Hindlimb muscle (tissue), 1 donor: ENCODE data around the gene SORCS1. TPM values are rescaled to one million over a fixed set of nuclear protein-coding genes. Genes with fewer than 3 reads are reported as not detected.
A peak's percentile ranks its signal among the peaks of the same experiment; 100 is the strongest.

Source experiments
- DNase-seq: peaks from one replicate; pipeline ENCODE4 v3.0.0-alpha.2; 2013
- polyA plus RNA-seq: library from polyadenylated mRNA; unstranded; fragments of 120-200 nt; gene quantifications from one replicate; pipeline ENCODE4 v1.2.1, GENCODE V29; 2013; ENCODE audit not compliant: insufficient read length

SORCS1 gene
- polyA plus RNA-seq, 1 donor, result 4.7 TPM

DNA sequence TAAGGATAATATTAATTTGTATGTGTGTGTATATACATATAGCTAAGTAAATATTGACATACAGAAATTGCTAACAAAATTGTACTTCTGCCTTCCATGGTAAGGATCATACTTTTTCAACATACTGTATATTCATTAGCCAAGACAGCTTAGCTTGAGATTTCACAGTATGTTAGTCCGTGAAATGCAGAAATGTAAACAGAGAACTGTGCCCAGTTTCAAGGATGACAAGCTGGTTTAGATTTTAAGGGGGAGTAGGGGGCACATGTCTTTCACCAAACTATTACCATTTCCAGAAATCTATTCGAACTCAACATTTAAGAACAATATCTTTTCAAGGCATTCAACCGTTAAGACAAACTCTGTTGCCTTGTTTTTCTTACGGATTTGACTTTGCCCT lies 182.2 kb downstream of the SORCS1 start:
- no peak for DNase-seq

DNA sequence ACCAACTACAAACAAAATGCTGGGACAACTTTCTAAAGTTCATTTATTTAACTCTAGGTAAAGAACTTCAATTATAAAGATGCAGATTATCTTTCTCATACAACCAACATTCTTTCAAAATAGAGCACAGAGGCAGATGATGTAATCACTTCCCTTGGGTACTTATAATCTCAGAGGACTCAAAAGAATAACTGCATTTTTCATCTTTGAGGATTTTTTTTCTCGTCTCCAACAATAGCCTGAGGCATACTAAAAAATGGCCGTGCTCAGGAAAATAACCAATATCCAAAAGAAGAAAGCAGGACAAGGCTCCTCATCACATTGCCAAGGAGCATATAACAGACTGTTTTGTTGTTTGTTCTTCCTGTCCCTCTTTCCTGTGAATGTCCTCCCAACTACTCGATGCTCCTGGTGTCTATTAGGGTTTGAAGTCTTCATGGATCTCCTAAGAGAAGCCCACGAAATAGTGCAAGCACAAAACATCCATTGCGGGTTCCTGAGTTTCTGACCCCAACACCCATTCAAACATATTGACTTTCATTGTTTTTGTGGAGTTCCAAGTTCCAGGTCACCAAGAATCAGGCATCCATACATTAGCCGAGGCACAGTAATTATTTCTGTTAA lies 182.9 kb downstream of the SORCS1 start:
- DNase-seq, result no peak

DNA sequence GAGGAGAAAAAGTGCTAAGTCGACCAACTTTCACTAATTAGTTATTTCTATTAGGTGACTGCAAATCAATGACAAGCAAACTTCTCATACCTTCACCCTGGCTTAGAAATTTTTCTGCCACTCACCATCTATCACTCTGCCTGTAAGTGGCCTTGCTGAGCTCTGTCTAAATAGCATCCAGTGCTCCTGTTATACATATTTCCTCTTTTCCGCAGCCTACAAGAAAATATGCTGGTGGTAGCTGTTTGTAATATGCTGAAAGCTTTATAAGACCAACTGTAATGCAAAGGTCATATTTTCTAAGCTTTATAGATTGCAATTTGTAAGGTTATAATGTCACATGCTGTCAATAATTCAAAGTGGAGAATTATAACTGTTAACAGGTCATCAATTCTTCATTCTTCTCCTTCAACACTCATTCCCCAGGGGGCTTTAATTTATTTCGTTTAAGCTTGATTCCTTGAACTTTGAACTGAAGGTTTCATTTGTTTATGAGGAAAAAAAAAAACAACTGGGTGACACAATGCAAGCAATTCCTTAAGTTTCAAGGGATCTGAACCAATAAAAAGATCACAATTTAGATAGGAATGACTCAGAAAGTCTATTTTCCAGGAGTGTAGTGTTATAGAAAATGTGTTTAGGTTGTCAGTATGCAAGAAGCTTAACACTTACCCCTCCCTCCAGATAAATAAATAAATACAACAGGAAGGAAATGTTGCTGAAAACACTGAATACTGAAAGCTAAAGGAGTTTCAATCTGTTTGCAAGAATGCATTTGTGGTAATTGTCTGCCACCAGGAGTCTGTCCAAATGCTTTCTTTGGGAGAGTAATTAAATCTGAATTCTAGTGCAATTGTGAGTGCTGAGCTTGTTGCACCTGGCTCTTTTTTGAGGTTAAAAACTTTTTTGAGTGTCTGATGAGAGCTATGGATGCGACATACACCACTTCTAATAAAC lies 183.7 kb downstream of the SORCS1 start:
- no peak for DNase-seq

DNA sequence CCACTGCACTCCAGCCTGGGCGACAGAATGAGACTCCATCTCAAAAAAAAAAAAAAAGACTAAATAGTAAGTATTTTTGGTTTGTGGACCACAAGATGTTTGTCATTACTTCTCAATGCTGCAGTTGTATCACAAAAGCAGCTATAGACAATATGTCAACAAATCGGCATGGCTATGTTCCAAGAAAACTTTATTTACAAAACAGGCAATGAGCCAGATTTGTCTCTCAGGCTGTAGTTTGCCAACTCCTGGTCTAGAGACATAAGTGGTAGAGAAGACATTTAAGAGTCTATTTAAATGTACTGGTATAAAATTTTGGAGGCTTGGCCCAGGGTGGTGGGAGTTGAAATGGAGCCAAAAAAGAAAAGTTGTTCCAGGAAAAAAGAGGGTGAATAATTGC lies 185.8 kb downstream of the SORCS1 start:
- no peak for DNase-seq

DNA sequence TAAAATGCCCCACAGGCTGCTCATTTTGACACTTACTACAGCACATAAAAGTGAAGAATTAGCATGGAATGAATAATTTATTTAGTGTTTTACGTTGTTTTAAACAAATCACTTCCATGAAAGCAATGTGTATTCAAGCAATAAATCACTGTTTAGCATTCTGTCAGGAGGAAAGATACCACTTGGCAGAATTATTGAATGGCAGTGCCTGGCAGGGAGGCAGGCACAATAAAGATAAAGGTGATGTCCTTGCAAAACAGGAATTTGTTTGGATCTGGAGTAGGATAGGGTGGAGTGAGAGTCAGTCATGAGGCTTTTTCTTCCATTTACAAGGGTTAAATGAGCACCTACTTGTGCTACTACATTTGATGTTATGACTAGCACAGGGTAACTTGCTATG lies 190.8 kb downstream of the SORCS1 start:
- no peak for DNase-seq

DNA sequence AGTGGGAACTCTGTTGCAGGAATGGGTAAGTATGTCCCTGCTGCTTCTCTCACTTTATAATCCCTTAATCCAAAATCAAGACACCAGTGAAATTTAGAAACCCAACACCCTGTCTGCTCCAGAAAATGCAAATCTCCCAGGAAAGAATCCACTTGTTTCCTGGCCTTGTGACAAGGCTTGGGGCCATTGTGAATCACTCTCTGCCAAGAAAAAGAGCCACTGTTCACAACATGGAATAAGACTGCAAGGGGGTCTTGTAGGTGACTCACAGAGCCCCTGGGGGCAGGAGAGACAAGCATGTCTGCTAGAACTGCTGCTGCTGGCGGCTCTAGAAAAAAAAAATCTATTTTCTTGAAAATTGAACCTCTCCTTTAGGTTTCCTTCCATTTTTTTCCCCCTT lies 191.2 kb downstream of the SORCS1 start:
- DNase-seq, result no peak

DNA sequence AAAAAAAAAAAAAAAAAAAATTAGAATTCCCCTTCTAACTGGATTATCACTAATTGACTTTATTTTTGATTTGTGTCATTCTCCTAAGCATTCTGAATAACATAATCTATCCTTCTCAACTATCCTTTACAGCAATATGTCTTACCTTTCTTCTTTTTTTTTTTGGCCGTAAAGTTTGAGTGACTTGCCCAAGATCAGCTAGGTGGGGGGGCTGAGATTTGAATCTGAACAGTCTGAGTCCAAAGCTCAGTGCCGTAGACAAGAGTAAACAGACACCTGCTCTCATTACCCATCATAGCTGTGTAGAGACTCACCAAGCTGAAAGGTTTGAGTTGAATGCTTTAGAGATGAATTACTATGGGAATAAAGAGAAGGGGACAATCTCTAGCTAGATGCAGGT lies 192.1 kb downstream of the SORCS1 start:
- DNase-seq, result no peak

DNA sequence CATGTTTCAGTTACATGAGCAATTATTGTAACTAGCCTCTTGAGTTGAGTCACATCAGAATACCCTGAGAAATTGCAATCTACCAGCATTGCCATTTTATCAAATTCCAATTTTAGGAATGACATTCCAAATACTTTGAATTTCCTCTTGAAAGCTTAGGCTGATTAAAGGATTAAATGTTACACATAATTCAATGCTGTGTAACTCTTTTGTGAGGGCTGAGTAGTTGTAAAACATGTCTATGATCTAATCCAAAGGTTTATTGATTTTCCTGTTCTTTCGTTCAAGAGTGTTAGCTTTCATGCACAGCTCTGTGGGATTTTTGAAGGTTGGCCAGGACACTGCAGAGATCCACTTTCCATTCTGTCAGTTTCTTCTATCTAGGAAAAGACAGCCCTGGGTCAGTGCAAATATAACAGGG lies 193.1 kb downstream of the SORCS1 start:
- peak; percentile 20 for DNase-seq

DNA sequence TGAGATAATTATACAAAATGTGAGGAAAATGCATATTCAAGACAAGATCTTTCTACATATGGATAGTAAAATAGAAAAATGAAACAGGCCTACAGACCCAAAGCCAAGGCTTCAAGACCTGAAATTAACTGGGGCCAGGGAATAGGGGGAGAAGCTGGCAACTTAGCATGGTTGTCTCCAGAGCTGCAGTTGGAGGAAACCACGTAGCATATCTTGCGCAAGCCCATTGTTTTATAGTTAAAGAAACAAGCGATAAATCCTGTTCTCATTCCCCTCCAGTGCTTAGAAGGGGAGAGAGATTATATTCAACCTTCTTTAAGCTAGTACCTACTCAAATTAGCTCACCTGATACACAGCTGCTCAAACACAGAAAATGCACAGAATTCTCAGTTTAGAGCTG lies 197.1 kb downstream of the SORCS1 start:
- no peak for DNase-seq

DNA sequence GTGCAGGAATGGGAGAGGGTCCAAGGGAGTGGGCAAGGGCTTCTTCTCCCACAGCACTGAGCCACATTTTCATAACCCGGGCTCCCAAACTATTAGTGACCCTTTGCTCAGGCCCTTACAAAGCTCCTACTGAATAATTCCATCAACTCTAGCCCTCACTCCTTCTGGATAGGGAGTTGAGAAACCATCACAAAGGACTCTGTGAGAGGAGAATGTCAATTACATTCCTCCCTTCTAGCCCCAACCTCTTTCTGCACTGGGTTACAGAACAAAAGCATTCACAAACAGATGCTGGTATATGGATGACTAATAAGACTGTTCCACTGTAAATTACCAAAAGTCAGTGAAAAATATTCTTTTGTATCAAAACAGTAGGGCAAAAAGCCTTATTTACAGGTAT lies 203.7 kb downstream of the SORCS1 start:
- DNase-seq, result no peak

DNA sequence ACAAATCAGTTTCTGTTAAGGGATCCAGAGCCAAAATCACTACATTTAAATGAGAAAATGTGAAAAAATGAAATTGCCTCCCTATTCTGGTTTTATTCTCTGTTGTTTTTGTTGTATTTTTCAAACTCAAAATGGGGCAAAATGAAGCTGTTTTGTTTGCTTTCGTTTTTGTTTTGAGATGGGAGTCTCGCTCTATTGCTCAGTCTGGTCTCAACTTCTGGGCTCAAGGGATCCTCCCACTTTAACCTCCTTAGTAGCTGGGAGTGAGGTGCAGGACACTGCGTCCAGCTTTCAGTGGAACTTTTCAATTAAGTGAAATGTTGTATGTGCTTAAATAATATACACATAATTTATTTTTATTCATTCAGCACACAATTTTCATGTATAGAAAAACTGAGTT lies 205.0 kb downstream of the SORCS1 start:
- DNase-seq, result no peak

DNA sequence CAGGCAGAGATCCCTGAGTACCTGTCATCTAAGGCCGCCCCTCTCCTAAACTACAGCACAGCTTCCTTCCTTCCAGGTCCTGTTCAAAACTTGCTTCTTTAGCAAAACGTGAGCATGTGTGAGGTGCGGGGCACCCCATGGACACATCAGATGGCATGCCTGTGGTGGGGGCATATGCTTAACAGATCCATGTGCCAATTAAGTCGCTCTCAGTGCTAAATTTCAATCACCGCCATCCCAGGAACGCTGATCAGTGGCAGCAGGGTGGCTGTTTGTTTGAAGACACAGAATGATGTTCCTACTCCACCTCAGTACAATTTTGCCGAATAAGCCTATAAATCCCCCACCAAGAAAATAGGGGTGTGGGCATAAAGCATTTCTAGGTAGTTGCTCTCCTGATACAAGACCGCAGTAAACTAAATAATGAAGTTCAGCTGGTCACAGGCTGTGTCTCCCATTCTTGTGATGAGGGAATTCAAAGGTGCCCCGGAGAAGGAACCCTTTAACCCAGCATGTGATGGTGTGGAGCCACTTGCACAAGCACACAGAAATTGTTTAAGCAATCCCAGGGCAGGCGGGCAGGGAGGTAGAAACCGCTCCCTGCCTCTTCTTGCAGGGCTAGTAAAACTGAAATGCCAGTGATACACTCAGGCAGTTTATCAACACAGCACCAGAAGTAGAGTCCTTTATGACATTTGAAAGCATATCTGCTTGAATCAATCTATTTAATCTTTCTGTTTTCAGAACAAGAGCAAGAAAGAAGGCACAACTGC lies 205.7 kb downstream of the SORCS1 start:
- no peak for DNase-seq

DNA sequence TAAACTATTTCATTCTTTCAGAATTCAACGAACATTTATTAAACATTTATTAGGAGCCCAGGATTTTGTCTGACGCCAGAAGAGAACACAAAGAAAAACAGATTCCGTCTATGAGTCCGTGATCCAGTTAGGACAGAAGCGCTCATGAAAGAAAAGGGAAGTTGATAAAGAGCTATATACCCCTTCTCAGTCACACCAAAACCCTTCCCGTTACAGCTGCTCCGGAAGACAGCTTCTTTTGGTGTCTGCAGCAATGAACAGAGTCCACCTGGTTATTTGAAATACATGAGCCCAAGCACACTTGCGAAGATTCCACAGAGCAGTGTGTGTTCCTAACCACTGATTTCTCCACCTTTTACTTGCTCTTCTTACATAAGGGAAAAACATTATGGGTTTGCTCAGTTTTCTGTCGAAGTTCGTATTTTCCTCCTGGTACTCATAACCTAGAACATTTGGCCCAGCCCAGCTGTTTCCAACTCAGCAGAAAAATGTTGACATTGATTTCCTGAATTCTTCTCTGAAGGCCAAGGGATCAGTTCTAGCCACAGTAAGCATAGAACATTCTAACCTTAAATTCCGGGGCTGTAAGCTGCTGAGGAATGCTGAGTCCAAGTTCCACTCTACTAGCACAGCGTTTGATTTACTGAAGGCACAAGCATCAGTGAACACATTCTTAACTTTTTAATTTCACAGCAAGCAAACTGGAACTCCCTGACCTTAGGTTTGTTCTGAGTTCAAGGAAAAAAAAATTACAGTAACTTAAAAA lies 206.5 kb downstream of the SORCS1 start:
- DNase-seq, result no peak

DNA sequence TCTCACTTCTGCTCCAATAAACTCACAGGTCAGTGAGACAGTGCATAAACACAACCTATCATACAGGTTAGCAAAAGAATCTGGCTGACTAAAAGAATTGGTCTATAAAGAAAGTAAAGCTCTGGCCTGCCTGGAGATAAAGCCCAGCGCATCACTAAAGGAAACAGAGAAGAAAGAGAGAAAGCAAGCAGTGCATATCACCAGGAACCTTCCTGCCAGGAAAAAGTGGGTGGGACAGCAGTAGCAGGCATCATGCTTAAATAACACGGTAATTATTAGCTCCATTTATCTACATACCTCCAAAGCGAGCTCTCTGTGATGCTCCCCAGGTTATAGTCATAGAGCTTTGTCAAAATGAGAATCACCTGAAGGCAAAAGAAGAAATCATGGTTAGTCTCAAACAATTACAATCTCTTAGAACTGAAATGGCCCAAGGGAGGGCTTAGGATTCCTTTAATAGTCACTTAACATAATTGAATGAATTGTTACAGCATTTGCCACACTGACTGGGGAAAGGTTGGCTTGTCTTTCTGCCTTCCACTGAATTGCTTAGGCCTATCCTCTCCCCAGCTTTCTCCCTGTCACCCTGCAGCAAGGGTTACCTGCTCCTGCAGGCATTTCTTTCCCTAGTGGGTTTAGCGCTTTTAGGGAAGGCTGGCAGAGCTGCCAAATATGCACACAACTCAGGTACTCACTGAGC lies 208.1 kb downstream of the SORCS1 start:
- DNase-seq, result no peak

DNA sequence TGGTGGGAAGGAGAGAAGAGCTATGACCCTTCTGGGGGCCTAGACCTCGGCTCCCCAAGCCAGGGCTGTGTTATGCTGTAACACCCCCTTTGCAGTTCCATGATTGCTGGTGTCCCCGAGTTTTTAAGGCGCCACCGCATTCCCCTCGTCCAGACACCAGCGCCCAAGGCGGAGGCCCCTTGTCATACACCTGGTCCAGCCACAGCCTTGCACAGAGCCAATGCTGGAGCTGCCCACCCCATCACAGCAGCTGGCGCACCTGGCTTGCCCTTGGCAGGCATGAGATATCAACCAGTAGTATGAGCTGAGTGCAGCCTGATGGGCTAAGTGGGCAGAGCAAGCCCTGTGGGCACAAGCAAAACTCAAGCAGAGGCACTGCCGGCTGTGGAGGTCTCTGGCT lies 209.4 kb downstream of the SORCS1 start:
- no peak for DNase-seq

DNA sequence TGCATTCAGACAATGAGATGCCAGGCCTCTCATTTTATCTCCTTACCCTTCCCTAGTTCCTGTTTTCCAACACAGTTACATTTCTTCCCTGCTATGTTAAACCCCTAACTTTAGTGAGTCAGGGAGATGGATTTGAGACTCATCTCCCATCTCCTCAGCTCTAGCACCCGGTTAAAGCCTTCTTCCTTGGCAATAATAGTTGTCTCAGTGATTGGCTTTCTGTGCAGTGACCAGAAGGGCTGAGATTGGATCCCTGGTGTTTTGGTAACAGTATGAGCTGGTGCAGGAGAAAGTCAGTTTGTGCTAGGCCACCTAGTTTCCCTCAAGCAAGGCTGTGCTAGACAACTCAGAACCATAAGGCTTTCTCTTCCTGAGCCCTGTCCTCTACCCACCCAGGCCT lies 212.5 kb downstream of the SORCS1 start:
- no peak for DNase-seq

DNA sequence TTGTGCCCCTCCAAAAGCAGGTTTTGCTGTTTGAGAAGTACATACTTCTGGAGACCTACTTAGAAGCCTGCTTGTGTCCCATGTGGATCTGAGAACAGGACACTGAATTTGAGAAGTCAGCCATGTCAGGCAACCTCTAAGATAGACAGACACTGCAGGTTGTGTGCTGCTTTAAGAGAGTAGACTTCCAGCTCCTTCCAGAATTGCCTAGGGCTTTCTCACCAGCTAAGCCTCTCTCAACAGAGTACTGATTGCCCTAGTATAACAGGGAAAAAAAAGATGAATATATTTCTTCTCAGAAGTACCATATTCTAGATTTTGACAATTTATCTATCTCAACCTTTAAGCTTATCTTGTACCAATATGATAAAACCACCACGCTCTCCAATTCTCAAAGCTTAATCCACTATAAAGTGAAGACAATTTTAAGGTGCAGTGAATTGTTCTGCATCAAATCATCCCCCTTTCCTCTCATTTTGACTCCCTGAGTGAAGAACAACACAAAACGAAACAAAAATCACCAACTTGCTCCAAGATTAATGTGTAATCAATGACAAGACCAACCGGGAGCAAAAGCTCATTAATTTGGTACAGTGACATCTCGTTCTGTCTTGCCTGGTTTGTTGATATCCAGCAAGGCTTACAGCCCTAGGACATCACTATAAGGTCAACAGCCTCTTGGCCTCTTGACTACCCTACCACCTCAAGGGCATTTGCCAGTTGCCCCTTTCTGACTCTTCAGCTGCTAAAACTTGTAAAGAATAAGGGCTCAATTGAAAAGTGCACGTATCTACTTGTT lies 214.6 kb downstream of the SORCS1 start:
- DNase-seq, result no peak

DNA sequence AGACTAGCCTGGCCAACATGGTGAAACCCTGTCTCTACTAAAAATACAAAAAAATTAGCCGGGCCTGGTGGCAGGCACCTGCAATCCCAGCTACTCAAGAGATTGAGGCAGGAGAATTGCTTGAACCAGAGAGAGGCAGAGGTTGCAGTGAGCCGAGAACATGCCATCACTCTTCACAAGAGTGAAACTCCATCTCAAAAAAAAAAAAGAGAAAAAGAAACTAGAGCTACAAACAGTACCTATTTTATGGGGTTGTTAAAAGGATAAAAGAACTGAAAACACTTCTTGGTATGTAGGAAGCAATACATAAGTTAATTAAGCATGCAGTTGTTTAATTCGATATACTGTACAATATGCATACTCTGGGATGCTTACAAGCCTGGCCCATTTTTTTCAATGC lies 216.9 kb downstream of the SORCS1 start:
- DNase-seq, result no peak

DNA sequence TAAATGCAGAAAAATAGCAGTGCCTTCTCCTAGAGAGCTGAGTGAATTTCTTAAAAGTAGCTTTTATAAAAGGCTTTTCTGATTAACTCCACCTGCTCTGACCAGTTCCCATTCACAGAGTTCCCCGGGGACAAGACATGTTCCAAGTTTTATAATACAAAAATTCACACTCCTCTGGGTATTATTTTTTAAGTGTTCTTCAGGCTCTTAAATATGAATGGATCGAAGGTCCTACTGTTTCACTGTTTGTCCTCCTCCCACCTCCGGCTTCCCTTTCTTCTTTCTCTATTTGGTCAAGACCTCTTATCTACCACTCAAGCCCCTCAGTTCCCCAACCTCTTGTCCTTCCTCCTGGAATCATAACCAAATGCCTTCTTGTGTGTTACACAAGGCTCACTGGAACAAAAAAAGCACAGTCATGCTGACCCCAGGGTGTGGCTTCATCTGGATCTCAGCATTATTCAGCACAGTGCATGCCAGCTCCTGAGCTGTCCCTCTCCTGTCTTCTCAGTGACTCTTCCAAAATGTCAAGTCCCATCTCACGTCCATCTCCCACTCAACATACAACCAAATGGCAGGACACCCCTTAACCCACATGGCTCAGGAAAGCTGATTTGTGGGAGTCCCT lies 222.4 kb downstream of the SORCS1 start:
- no peak for DNase-seq

DNA sequence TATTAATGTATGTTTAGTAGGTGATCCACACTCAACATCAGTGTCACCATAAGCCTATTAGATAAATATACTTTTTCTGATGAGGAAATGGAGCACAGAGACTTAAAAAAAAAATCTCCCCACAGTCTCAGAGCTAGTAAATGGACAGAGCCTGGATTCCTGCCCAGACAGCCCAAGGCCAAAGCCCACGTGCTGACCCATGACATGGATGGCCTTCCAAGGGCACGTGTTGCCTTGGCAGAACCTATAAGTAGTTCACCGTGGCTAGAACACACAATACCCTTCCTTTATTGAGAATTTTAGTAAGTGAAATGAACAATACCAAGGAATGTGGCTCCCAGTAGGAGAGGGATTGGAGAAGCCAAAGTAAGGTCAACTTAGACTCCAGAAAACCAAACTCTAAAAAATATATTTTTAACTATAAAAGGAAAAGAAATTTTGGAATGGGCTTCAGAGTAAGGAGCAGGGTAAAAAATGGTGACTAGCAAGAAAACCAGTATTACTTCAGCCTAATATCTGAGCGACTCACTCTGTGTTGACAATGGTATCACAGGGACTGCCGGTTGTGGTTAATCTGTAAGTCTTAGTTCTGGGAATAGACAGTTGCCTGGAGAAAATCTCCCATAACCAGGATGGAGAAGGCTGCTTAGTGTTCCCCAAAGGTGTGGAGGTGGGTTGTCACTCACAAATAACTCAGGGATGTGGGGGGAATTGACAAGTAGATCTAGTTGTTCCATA lies 223.0 kb downstream of the SORCS1 start:
- no peak for DNase-seq
